ENCODE data around the gene FAM3D.
"Not testable (repeated sequence)": the region's sequence is repeated elsewhere in the genome, so short reads cannot be mapped to it uniquely, and the experiment has no call there.

FAM3D gene

GRCh38 chr3:58685641-58686040, 19.1 kb upstream of the FAM3D start:
- in situ Hi-C loops (cut with MboI; ENCODE audit: low sequenced_read_pairs), result no loop called here

- in situ Hi-C loops (cut with MboI; ENCODE audit: low sequenced_read_pairs), result no loop called here
Measured at GRCh38 chr3:58683466-58683865, 16.9 kb upstream of the FAM3D start.

GRCh38 chr3:58683001-58683458, 16.5 kb upstream of the FAM3D start:
- in situ Hi-C loops (cut with MboI; ENCODE audit: low sequenced_read_pairs), result no loop called here

GRCh38 chr3:58681863-58682262, 15.3 kb upstream of the FAM3D start:
- in situ Hi-C loops (cut with MboI; ENCODE audit: low sequenced_read_pairs), result no loop called here

- in situ Hi-C loops (cut with MboI; ENCODE audit: low sequenced_read_pairs), result no loop called here
Measured at GRCh38 chr3:58680879-58681525, 14.4 kb upstream of the FAM3D start.

- in situ Hi-C loops (cut with MboI; ENCODE audit: low sequenced_read_pairs), result no loop called here
Measured at GRCh38 chr3:58679974-58680666, 13.5 kb upstream of the FAM3D start.

- in situ Hi-C loops (cut with MboI; ENCODE audit: low sequenced_read_pairs), result no loop called here
Measured at GRCh38 chr3:58679446-58679845, 12.9 kb upstream of the FAM3D start.

- in situ Hi-C loops (cut with MboI; ENCODE audit: low sequenced_read_pairs), result not testable (repeated sequence)
Measured at GRCh38 chr3:58678177-58678970, 11.8 kb upstream of the FAM3D start.

GRCh38 chr3:58672880-58673279, 6.3 kb upstream of the FAM3D start:
- in situ Hi-C loops (cut with MboI; ENCODE audit: low sequenced_read_pairs), result no loop called here

- in situ Hi-C loops (cut with MboI; ENCODE audit: low sequenced_read_pairs), result no loop called here
Measured at GRCh38 chr3:58672451-58672850, 5.9 kb upstream of the FAM3D start.

GRCh38 chr3:58670506-58671135, 4.0 kb upstream of the FAM3D start:
- in situ Hi-C loops (cut with MboI; ENCODE audit: low sequenced_read_pairs), result no loop called here

- in situ Hi-C loops (cut with MboI; ENCODE audit: low sequenced_read_pairs), result no loop called here
Measured at GRCh38 chr3:58668247-58668646, 1.7 kb upstream of the FAM3D start.

GRCh38 chr3:58667704-58668103, 1.1 kb upstream of the FAM3D start:
- in situ Hi-C loops (cut with MboI; ENCODE audit: low sequenced_read_pairs), result no loop called here

- in situ Hi-C loops (cut with MboI; ENCODE audit: low sequenced_read_pairs), result no loop called here
Measured at GRCh38 chr3:58667229-58667628, 655 bp upstream of the FAM3D start.

- in situ Hi-C loops (cut with MboI; ENCODE audit: low sequenced_read_pairs), result no loop called here
Measured at GRCh38 chr3:58665405-58665804, 1.2 kb downstream of the FAM3D start.

- in situ Hi-C loops (cut with MboI; ENCODE audit: low sequenced_read_pairs), result no loop called here
Measured at GRCh38 chr3:58664611-58665010, 2.0 kb downstream of the FAM3D start.

GRCh38 chr3:58661836-58662420, 4.6 kb downstream of the FAM3D start:
- in situ Hi-C loops (cut with MboI; ENCODE audit: low sequenced_read_pairs), result no loop called here

GRCh38 chr3:58660998-58661397, 5.6 kb downstream of the FAM3D start:
- in situ Hi-C loops (cut with MboI; ENCODE audit: low sequenced_read_pairs), result no loop called here

- in situ Hi-C loops (cut with MboI; ENCODE audit: low sequenced_read_pairs), result no loop called here
Measured at GRCh38 chr3:58659051-58659675, 7.4 kb downstream of the FAM3D start.

- in situ Hi-C loops (cut with MboI; ENCODE audit: low sequenced_read_pairs), result no loop called here
Measured at GRCh38 chr3:58658508-58658907, 8.1 kb downstream of the FAM3D start.

Measured in HL-60/S4 treated with retinoic acid at 250 ng/mL for 4 days and 3 days (cell line).